Frontal cortex (tissue), 4 donors: ENCODE data around the gene ESRRB. TPM values are rescaled to one million over a fixed set of nuclear protein-coding genes. Genes with fewer than 3 reads are reported as not detected.

ENCODE experiments used
- DNase-seq, 2 donors: peaks; one replicate each; pipeline ENCODE4 v3.0.0; 2012; ENCODE audit warnings: low spot score in 2 of 2
- FAIRE-seq: peaks from 2 replicates; lab custom pipeline; 2012; peaks lifted over from hg19 to GRCh38; lab: Jason Lieb, UNC
- total RNA-seq: library from RNA; depleted of rRNA; stranded (reverse); fragments of >200 nt; gene quantifications from one replicate; pipeline ENCODE4 v1.2.3, GENCODE V29; 2014
- donor health status: control.
- donor health status: control.
- donor health status: control.

The ESRRB gene
- total RNA-seq, 1 donor from 2014 or later = under 0.01 TPM

DNA sequence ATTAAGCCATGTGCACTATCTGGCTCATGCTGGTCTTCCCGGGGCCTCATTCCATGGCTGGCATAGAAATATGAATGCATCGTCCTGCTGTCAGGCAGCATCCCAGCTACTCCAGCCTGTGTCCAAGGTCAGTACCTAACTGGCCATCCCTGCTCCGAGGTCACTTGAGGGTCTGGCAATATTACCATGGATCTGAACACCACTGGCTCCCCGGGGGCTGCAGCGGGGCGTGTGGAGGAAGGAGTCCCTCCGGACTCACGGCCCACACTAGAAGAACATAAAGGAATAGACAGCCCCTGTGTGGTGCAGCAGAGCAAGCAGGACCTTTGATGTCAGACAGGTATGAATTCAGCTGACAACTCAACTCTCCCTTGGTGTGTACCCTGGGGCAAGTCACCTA is 19.2 kb downstream of the ESRRB start:
- DNase-seq (no peak), FAIRE-seq (no peak)

DNA sequence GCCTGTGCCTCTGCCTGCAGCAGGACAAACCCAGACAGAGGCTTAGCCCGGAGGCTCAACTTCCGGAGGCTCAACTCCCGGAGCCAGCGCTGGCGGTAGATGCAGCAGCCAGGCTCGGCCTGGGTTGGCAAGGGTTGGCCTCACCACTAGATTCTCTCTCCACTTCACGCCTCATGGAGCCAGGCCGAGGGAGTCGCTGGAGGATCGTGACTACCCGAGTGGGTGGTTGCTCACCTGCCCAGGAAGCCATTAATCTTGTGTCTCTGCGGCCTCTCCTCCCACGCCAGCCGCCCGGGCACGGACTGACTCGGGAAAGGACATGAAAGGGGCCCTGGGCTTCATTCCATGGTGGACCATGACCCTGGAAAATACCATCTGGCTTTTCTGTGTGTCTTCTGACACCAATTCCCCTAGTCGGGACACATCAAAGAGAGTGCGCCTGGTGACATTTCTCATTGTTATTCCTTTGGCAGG is 20.8 kb downstream of the ESRRB start:
- FAIRE-seq = no peak

GRCh38 chr14:76405627-76406026 is 29.7 kb downstream of the ESRRB start:
- FAIRE-seq (no peak), DNase-seq (no peak)

More for the DNA sequence above, 20.8 kb downstream of the ESRRB start:
- DNase-seq = no peak

DNA sequence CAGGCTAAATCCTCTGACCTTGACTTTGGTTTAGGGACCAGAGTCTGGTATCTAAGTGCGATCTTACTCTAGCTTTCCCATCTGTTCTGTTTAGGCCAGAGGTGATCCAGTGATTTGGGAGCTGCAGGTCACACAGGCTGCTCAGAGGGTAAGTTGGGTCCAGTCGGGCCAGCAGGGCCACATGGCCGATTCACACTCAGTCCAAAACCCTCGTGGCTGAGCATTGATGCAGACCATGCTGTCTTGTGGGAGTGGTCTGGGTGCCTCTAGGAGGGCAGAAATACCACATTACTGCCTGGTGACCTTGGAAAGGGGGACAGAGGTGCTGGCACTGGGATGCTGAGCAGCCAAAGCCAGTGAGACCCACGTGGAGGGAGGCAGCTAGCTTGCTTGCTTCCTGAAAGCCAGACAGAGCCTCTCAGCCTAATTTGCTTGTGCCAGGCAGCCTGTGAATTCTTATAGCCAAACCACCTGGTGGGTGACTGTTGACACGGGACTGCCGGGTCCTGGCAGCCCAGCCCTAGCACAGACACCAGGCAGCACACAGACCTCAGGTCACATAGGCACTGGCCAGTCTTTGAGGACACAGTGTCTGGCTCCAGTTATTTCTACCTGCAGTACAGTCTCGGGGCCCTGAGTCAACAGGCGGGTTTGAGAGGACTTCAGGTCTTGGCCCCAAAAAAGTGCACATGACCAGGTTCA is 31.7 kb downstream of the ESRRB start:
- DNase-seq = no peak
- FAIRE-seq = no peak

- no peak for DNase-seq
- FAIRE-seq = no peak
These were observed 32.9 kb downstream of the ESRRB start for GRCh38 chr14:76408877-76409276.

DNA sequence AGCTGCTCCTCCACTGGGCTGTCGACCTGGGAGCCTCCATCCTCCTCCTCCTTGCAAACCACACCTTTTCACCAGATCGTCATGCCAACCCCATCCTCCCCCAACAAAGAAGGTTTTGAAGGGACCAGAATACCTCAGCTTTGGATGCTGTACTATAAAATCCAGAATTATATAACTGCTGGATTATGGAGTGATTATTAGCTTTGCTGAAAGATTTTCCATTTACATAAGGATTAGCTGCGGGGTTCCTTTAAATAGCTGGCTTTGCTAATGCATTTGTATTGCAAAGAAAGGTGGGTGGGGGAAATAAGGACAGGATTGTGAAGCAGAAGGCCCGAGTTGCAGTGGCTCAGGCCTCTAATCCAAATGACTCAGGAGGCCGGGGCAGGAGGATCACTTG is 36.6 kb downstream of the ESRRB start:
- no peak for DNase-seq
- FAIRE-seq = no peak

GRCh38 chr14:76413106-76413961 is 37.4 kb downstream of the ESRRB start:
- FAIRE-seq = no peak
- no peak for DNase-seq

DNA sequence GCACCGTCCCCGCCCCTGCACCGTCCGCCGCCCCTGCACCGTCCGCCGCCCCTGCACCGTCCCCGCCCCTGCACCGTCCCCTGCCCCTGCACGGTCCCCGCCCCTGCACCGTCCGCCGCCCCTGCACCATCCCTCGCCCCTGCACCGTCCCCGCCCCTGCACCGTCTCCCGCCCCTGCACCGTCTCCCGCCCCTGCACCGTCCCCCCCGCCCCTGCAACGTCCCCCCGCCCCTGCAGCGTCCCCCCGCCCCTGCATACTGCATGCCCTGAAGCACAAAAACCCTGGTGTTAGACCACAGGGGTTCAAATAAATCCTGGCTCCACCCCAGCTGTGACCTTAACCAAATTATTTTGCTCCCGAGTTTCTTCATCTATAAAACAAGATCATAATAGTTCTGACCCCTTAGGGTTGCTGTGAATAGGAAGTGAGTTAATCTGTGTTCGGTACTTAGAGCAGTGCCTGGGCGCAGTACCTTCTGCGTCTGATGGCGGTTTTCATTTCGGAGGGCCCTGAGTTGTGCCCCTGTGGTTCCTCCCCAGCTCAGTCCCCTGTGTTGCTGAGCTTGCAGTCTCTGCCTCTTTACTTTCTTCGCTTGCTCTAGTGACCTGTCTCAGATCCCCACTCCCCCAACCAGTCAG is 38.1 kb downstream of the ESRRB start:
- FAIRE-seq (no peak), DNase-seq (no peak)

DNA sequence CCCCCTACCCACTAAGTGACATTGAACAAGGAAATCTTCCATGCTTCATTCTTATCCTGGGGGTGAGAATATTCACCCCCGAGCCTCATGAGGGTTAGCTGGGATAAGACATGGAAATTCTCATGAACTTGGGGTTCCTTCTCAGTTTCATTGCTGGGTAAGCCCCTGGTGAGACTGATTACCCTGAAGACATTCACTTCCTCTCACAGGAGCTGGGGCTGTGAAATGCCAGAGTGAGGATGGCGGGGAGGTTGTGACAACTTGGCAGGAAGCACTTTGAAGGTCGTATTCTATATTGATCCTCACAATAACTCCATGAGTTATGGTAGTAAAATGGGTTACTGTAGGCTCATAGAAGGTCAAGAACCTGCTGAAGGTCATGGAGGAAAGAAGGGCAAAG is 43.5 kb downstream of the ESRRB start:
- DNase-seq = no peak
- FAIRE-seq = no peak

DNA sequence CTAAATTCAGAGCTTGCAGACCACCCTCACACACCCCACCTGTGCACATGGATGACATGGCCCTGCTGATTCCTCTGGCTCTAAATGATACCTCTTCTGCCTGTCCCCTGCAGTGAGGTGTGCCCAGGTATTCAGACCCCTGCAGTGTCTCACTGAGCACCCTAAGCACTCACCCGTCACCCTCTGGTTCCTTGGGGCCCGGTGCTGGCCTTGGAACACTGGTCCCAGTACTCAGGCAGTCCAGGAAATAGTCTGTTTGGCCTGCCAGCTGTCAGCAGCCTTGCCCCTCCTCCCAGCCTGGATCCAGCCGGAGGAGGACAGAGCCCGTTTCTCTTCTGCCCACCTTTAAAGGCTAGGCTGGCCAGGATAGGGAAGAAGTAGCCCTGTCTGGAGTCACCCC is 44.9 kb downstream of the ESRRB start:
- no peak for FAIRE-seq

DNA sequence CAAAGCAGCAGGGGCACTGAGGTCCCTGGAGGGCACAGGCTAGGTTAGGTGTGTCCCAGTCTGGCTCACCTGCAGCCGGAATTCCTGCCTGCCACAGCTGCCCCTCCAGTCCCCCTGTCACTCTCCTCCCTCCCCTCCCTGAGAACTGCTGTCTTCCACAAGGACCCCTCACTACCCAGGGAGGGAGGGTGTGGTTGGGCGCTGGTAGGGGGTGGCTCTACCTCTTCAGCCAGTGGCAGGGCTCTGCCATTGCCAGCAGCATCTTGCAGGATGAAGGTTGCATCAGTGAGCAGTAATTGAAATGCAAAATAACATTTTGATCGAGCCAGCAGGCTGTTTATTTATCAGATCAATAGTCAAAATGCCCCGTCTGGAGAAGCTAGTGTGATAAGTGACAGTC is 45.7 kb downstream of the ESRRB start:
- no peak for FAIRE-seq
- no peak for DNase-seq

More for the DNA sequence above, 44.9 kb downstream of the ESRRB start:
- no peak for DNase-seq

- no peak for FAIRE-seq
- DNase-seq = no peak
These were observed 46.7 kb downstream of the ESRRB start for GRCh38 chr14:76422662-76423061.

- FAIRE-seq (no peak), DNase-seq (no peak)
These were observed 47.6 kb downstream of the ESRRB start for GRCh38 chr14:76423534-76423933.

DNA sequence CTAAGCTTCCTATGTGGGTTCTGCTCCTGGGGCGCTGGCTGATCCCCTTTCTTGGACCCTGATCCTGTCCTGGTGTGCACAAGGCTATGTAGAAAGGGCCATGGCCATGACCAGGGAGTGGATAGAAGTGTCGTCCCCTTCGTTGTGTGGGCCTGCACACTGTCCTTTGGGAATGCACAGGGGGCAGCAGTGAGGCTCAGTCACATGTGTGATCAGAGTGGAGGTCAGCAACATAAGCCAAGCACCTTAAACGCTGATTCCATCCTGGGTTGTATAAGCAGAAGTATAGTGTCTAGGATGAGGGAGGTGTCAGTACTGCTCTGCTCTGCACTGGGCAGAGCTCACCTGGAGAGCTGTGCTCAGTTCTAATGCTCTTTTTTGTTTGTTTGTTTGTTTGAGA is 48.4 kb downstream of the ESRRB start:
- no peak for DNase-seq
- no peak for FAIRE-seq

GRCh38 chr14:76426161-76426696 is 50.3 kb downstream of the ESRRB start:
- no peak for DNase-seq
- no peak for FAIRE-seq

GRCh38 chr14:76428611-76429010 is 52.7 kb downstream of the ESRRB start:
- no peak for FAIRE-seq
- DNase-seq = no peak

DNA sequence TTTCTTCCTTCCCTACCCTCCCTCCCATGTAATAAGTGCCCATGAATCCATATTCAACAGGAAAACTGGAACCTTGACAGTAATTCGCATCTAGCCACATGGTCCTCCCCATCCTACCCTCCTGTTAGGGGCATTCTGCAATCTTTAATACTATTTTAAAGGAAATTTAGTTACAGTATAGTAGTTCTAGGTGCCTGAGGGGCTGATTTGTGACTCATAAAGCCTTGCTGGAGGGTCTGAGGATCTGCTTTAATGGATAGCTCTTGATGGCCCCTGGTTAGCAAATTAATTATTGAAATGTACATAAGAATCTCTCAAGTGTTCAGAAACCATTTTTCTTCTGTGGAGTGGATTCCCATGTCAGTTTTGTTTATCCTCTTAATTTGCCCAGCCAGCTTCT is 54.1 kb downstream of the ESRRB start:
- FAIRE-seq = no peak
- no peak for DNase-seq

- no peak for FAIRE-seq
These were observed 54.6 kb downstream of the ESRRB start for GRCh38 chr14:76430475-76430980.

DNA sequence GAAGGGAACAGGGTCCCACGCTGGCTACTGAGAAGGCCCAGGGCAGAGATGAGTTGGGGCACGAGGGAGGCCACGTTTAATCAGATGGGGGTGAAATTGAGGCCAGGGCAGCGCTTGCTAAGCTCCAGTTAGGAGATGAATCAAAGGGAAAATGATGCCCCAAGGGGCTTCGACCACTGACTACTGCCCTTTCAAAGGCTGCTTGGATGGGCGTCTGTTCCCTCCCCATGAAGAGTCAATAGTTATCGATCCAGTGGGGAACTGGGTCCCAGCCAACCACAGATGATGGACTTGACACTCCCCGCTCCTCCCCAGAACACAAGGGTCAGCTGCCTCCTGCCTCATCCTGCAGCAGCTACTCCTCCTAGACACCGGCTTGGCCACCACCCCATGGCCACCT is 55.6 kb downstream of the ESRRB start:
- FAIRE-seq (no peak), DNase-seq (no peak)

More at GRCh38 chr14:76430475-76430980, 54.6 kb downstream of the ESRRB start:
- no peak for DNase-seq
